ENCODE results near the gene BSND. TPM values are rescaled to one million over a fixed set of nuclear protein-coding genes. Genes with fewer than 3 reads are reported as not detected.

The BSND gene
- total RNA-seq, 1 donor from 2014 or later = not detected

DNA sequence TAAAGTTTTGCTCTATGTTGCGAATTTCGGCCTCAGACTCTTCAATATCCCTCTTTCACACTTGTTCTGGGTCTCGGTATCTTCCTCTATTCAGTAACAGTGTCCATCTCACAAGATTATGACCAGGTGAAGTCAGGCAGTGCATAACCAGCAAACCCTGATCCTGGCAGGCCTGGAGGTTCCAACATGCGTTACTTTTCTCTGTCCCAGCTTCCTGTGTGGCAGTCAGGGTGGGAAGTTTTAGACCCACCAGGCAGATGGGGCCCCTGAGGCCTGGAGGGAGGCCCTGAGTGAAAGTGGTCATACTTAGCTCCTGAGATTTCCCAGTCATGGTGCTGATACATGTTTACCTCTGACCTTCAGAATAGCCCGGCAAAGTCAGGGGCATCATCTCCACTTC is 13.2 kb upstream of the BSND start:
- no peak overlapping the region for H3K4me3 ChIP-seq (ENCODE audit: low read depth, low read length)
- H3K27me3 ChIP-seq (ENCODE audit: control insufficient read depth, insufficient read depth, low read length) = no peaks in the 10 kb centered on the region
- TF ChIP-seq, protein P1, sequence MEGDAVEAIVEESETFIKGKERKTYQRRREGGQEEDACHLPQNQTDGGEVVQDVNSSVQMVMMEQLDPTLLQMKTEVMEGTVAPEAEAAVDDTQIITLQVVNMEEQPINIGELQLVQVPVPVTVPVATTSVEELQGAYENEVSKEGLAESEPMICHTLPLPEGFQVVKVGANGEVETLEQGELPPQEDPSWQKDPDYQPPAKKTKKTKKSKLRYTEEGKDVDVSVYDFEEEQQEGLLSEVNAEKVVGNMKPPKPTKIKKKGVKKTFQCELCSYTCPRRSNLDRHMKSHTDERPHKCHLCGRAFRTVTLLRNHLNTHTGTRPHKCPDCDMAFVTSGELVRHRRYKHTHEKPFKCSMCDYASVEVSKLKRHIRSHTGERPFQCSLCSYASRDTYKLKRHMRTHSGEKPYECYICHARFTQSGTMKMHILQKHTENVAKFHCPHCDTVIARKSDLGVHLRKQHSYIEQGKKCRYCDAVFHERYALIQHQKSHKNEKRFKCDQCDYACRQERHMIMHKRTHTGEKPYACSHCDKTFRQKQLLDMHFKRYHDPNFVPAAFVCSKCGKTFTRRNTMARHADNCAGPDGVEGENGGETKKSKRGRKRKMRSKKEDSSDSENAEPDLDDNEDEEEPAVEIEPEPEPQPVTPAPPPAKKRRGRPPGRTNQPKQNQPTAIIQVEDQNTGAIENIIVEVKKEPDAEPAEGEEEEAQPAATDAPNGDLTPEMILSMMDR (IDR thresholded peaks at IDR 0.05; ENCODE audit: insufficient read depth, low read length, severe bottlenecking) = no peak
- FAIRE-seq (no peak), DNase-seq (ENCODE audit: low read depth) (no peak)
- no peaks in the 10 kb centered on the region for H3K36me3 ChIP-seq (ENCODE audit: control insufficient read depth, insufficient read depth, low read length)

DNA sequence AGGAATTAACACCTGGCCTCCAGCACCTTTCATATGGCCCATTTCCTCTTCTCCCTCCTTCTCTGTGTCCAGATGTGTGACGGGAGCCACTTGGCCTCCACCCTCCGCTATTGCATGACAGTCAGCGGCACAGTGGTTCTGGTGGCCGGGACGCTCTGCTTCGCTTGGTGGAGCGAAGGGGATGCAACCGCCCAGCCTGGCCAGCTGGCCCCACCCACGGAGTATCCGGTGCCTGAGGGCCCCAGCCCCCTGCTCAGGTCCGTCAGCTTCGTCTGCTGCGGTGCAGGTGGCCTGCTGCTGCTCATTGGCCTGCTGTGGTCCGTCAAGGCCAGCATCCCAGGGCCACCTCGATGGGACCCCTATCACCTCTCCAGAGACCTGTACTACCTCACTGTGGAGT is 12.7 kb upstream of the BSND start:
- DNase-seq (ENCODE audit: low read depth) (no peak), FAIRE-seq (no peak)
- no peak overlapping the region for H3K4me3 ChIP-seq (ENCODE audit: low read depth, low read length)
- TF ChIP-seq, protein P1 (IDR thresholded peaks at IDR 0.05; ENCODE audit: insufficient read depth, low read length, severe bottlenecking) = no peak
- H3K36me3 ChIP-seq (ENCODE audit: control insufficient read depth, insufficient read depth, low read length) = no peaks in the 10 kb centered on the region
- H3K27me3 ChIP-seq (ENCODE audit: control insufficient read depth, insufficient read depth, low read length) = no peaks in the 10 kb centered on the region

DNA sequence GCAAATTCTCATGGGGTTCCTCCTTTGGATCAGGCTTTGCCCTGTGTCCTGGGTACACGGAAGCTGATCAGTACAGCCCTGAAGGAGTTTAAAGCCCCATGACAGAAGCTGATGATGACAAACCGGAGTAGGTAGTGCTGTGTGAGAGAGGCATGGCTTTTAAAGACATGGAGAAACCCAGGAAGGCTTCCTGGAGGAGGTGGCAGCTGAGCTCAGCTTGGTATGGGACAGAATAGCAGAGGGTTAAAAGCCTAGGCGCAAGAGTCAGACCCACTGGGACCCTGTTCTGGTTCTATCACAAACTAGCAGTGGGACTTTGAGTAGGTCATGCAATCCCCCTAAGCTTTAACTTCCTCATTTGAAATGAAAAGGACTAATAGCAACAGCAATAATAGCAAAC is 12.2 kb upstream of the BSND start:
- no peak overlapping the region for H3K4me3 ChIP-seq (ENCODE audit: low read depth, low read length)
- no peaks in the 10 kb centered on the region for H3K36me3 ChIP-seq (ENCODE audit: control insufficient read depth, insufficient read depth, low read length)
- H3K27me3 ChIP-seq (ENCODE audit: control insufficient read depth, insufficient read depth, low read length) = no peaks in the 10 kb centered on the region
- DNase-seq (ENCODE audit: low read depth) (no peak), FAIRE-seq (no peak)
- TF ChIP-seq, protein P1 (IDR thresholded peaks at IDR 0.05; ENCODE audit: insufficient read depth, low read length, severe bottlenecking) = no peak

DNA sequence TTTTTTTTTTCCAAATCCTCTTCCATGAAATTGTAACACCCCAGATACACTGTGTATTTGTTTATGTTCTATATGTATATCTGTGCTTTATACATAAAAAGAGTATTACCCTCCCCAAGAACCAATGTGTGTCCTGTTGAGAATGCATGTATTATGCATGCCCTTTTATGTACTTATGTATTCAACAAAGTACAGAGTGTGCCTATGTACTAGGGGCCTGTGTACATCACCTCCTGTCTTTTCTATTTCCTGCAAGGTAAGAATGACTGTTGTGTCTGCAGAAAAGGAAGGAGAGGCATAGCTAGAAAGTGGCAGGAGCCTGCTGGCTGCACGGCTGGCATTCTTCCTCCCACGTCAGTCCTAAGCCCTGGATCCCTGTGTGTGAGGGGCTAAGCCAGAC is 11.3 kb upstream of the BSND start:
- Histone ChIP-seq H3K36me3 (ENCODE audit: control insufficient read depth, insufficient read depth, low read length) (no peaks in the 10 kb centered on the region), H3K27me3 (ENCODE audit: control insufficient read depth, insufficient read depth, low read length) (no peaks in the 10 kb centered on the region), H3K4me3 (ENCODE audit: low read depth, low read length) (no peak overlapping the region)
- DNase-seq (ENCODE audit: low read depth) (no peak), FAIRE-seq (no peak)
- TF ChIP-seq, protein P1 (IDR thresholded peaks at IDR 0.05; ENCODE audit: insufficient read depth, low read length, severe bottlenecking) = no peak

DNA sequence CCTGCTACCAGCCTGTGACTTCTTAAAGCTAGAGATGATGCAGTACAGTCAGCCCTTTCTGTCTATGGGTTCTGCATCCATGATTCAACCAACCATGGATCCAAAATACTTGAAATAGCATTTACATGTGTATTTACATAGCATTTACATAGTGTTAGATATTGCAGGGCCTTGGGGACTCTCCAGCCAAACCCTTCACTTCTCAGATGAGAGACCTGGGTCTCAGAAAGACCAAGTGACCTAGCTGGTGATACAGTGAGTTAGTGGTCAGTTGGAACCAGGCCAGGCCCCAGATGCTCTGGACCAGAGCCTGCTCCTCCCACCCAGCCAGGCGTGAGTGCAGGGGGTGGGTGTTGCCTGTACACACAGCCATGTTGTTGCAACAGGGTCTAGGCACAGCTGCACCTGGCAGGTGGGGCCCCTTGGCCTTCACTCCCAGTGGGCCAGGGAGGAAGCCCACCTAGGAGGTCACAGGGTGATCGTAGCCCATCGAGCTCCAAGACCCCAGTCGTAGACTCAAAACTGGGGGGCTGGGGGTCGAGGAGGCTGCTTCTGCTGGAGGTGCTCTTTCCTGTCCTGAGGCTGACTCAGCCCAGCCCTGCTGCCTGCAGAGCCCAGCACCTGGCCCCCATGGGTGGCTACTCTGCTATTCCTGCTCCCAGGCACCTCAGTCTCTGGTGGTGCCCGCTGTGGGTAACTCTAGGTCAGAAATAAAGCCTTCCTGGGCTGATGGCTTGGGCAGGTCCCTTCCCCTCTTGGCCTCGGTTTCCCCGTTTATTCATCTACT is 10.6 kb upstream of the BSND start:
- FAIRE-seq (no peak), DNase-seq (ENCODE audit: low read depth) (no peak)

More for the DNA sequence above, 10.6 kb upstream of the BSND start:
- no peak overlapping the region for H3K4me3 ChIP-seq (ENCODE audit: low read depth, low read length)
- TF ChIP-seq, protein P1 (IDR thresholded peaks at IDR 0.05; ENCODE audit: insufficient read depth, low read length, severe bottlenecking) = no peak
- H3K27me3 ChIP-seq (ENCODE audit: control insufficient read depth, insufficient read depth, low read length) = no peaks in the 10 kb centered on the region
- H3K36me3 ChIP-seq (ENCODE audit: control insufficient read depth, insufficient read depth, low read length) = no peaks in the 10 kb centered on the region

Measured in bronchial epithelial cell (primary cell).